Keratinocyte (primary cell): ENCODE data around the gene CRHBP.

Source experiments
- CTCF ChIP-seq, 3 experiments: IDR thresholded peaks in 1 of 3; conservative IDR thresholded peaks in 1 of 3; optimal IDR thresholded peaks in 1 of 3; 2 replicates in 2 of 3; 3 replicates in 1 of 3; pipeline versions ENCODE3 to v1.5.1; 2011; ENCODE audit warnings: low read length in 3 of 3, mild to moderate bottlenecking in 3 of 3, moderate library complexity in 2 of 3, control low read depth in 1 of 3, inconsistent platforms in 1 of 3; ENCODE audit not compliant: insufficient read depth in 2 of 3; ENCODE audit errors: extremely low read depth in 1 of 3
- EZH2 ChIP-seq: IDR thresholded peaks from one replicate; pipeline ENCODE4 v1.6.1; 2012; ENCODE audit warnings: inconsistent platforms, mild to moderate bottlenecking, low read length, moderate library complexity

- TF ChIP-seq CTCF (optimal IDR thresholded peaks at IDR 0.05 in 1 of 3, IDR thresholded peaks at IDR 0.05 in 1 of 3, conservative IDR thresholded peaks at IDR 0.05 in 1 of 3; ENCODE audit: extremely low read depth in 1 of 3, insufficient read depth in 2 of 3, low read length in 3 of 3) = no peak
- TF ChIP-seq EZH2 = no peak
Measured at GRCh38 chr5:76920491-76920890, 32.4 kb upstream of the CRHBP start.
